Liver (tissue), 3 donors: ENCODE measurements around the gene FAM3B.

Experiments
- CTCF ChIP-seq: fragments of 150-350 bp; IDR thresholded peaks from 2 replicates; pipeline ENCODE4 v1.5.1; 2017; ENCODE audit warnings: improper control_type of control experiment, low read depth, low read length; ENCODE audit not compliant: missing input control
- JUND ChIP-seq, 2 donors: IDR thresholded peaks; 2 replicates each; pipeline ENCODE4 v1.6.1; 2016; ENCODE audit warnings: antibody characterized with exemption in 2 of 2
- donor health status: healthy.
- donor health status: healthy.

- TF ChIP-seq JUND (IDR thresholded peaks at IDR 0.05) (no peak), CTCF (no peak)
Measured at GRCh38 chr21:41398831-41399230, 82.2 kb downstream of the FAM3B start.
